C4-2B (cell line): ENCODE data around the gene TDRD3.

Source experiments
- CTCF ChIP-seq: fragments of 450-650 bp; conservative IDR thresholded peaks from 2 replicates; pipeline ENCODE4 v1.5.1; 2017; ENCODE audit warnings: mild to moderate bottlenecking
- ZFX ChIP-seq: fragments of 450-650 bp; IDR thresholded peaks from 2 replicates; pipeline ENCODE4 v1.6.1; 2017

GRCh38 chr13:60355056-60355455 is 42.0 kb upstream of the TDRD3 start:
- TF ChIP-seq CTCF = no peak
- no peak for TF ChIP-seq ZFX
